H1 (cell line): ENCODE data around the gene ZDHHC9. TPM values are rescaled to one million over a fixed set of nuclear protein-coding genes. Genes with fewer than 3 reads are reported as not detected.

ENCODE experiments used
- CTCF ChIA-PET: fragments of 300-600 bp; sonication (Branson Sonifier 250); formaldehyde crosslinking; loops from one replicate; lab custom pipeline; 2021; ENCODE audit not compliant: partially characterized antibody; lab: Charles Lee
- POLR2A ChIA-PET: fragments of 300-600 bp; sonication (Branson Sonifier 250); formaldehyde crosslinking; loops from one replicate; lab custom pipeline; 2021; ENCODE audit warnings: inconsistent platforms; ENCODE audit not compliant: partially characterized antibody; lab: Charles Lee
- DNase-seq, 2 experiments: peaks; one replicate each; pipeline versions ENCODE4 v3.0.0 to v3.0.0-alpha.2; 2010 to 2022; ENCODE audit warnings: low spot score in 2 of 2, low read depth in 1 of 2, mixed read lengths in 1 of 2
- FAIRE-seq: peaks from 2 replicates; lab custom pipeline; 2011; peaks lifted over from hg19 to GRCh38; lab: Jason Lieb, UNC
- H2AFZ ChIP-seq: 2 replicates; pipeline ENCODE4 v1.8.1; 2012; ENCODE audit warnings: low read length, inconsistent platforms
- H2AK5ac ChIP-seq: 2 replicates; pipeline ENCODE4 v1.6.1; 2013; ENCODE audit warnings: low read depth, low read length
- H2BK120ac ChIP-seq: replicated peaks from 2 replicates; pipeline ENCODE3; 2013; ENCODE audit warnings: low read depth, low read length, inconsistent platforms
- H2BK12ac ChIP-seq: 2 replicates; pipeline ENCODE4 v1.6.1; 2013; ENCODE audit warnings: low read depth, low read length
- H2BK15ac ChIP-seq: 2 replicates; pipeline ENCODE4 v1.6.1; 2013; ENCODE audit warnings: low read length
- H2BK20ac ChIP-seq: 2 replicates; pipeline ENCODE4 v1.6.1; 2013; ENCODE audit warnings: low read length
- H2BK5ac ChIP-seq: 2 replicates; pipeline ENCODE4 v1.6.1; 2013; ENCODE audit warnings: low read depth, low read length
- H3K14ac ChIP-seq: 2 replicates; pipeline ENCODE4 v1.6.1; 2013; ENCODE audit warnings: inconsistent platforms; ENCODE audit not compliant: insufficient read length
- H3K18ac ChIP-seq: 2 replicates; pipeline ENCODE4 v1.6.1; 2013; ENCODE audit warnings: low read length; ENCODE audit errors: extremely low read depth
- H3K23ac ChIP-seq: 2 replicates; pipeline ENCODE4 v1.6.1; 2013; ENCODE audit warnings: inconsistent platforms; ENCODE audit not compliant: insufficient read length
- H3K23me2 ChIP-seq: 2 replicates; pipeline ENCODE4 v1.6.1; 2013; ENCODE audit warnings: low read depth, low read length
- H3K27ac ChIP-seq: 2 replicates; pipeline ENCODE4 v1.6.1; 2011; ENCODE audit warnings: low read depth, low read length, inconsistent platforms
- H3K27me3 ChIP-seq, 4 experiments: replicated peaks in 1 of 4; 1 replicate in 1 of 4; 2 replicates in 3 of 4; pipeline versions ENCODE4 v1.6.1 to v1.8.1; 2011 to 2013; ENCODE audit warnings: low read length in 3 of 4, mild to moderate bottlenecking in 3 of 4, inconsistent platforms in 2 of 4, mixed read lengths in 2 of 4, moderate library complexity in 1 of 4; ENCODE audit not compliant: control insufficient read depth in 3 of 4, insufficient read depth in 3 of 4; ENCODE audit errors: extremely low read depth in 1 of 4
- H3K36me3 ChIP-seq, 4 experiments: 2 replicates each; pipeline versions ENCODE4 v1.6.1 to v1.8.1; 2011 to 2013; ENCODE audit warnings: mild to moderate bottlenecking in 4 of 4, low read length in 3 of 4, moderate library complexity in 2 of 4, control low read depth in 1 of 4, inconsistent platforms in 1 of 4; ENCODE audit not compliant: insufficient read depth in 4 of 4, control insufficient read depth in 2 of 4
- H3K4ac ChIP-seq: replicated peaks from 2 replicates; pipeline ENCODE3; 2013; ENCODE audit warnings: low read length, low read depth, mixed read lengths, inconsistent platforms; ENCODE audit not compliant: insufficient read length
- H3K4me1 ChIP-seq, 4 experiments: replicated peaks in 1 of 4; 1 replicate in 1 of 4; 2 replicates in 3 of 4; pipeline versions ENCODE4 v1.6.1 to v1.8.1; 2011 to 2013; ENCODE audit warnings: low read length in 3 of 4, inconsistent platforms in 2 of 4, mixed read lengths in 1 of 4; ENCODE audit not compliant: insufficient read depth in 4 of 4, control insufficient read depth in 3 of 4
- H3K4me2 ChIP-seq, 2 experiments: 2 replicates each; pipeline versions ENCODE4 v1.6.1 to v1.8.1; 2011 to 2013; ENCODE audit warnings: low read depth in 2 of 2, low read length in 2 of 2, control low read depth in 1 of 2, inconsistent platforms in 1 of 2, mild to moderate bottlenecking in 1 of 2; ENCODE audit not compliant: insufficient read depth in 1 of 2
- H3K4me3 ChIP-seq, 4 experiments: fragments of 200-600, 300-600 bp in 1 of 4; sonication (generic), shearing (Covaris generic), sonication (Bioruptor Twin) in 1 of 4; 2 replicates each; pipeline versions ENCODE4 v1.5.1 to v1.8.1; 2011 to 2016; ENCODE audit warnings: low read length in 4 of 4, low read depth in 3 of 4, control low read depth in 2 of 4, inconsistent platforms in 2 of 4, mild to moderate bottlenecking in 2 of 4, mixed read lengths in 1 of 4, moderate library complexity in 1 of 4; ENCODE audit not compliant: insufficient read depth in 2 of 4; ENCODE audit errors: extremely low read depth in 1 of 4
- H3K56ac ChIP-seq: replicated peaks from 2 replicates; pipeline ENCODE3; 2013; ENCODE audit warnings: low read depth, mild to moderate bottlenecking, mixed read lengths, low read length, inconsistent platforms; ENCODE audit not compliant: insufficient read length
- H3K79me1 ChIP-seq: 2 replicates; pipeline ENCODE4 v1.6.1; 2013; ENCODE audit warnings: low read depth, low read length, control low read depth
- H3K79me2 ChIP-seq, 2 experiments: 2 replicates each; pipeline versions ENCODE4 v1.6.1 to v1.8.1; 2012 to 2013; ENCODE audit warnings: low read length in 2 of 2, mild to moderate bottlenecking in 2 of 2, inconsistent platforms in 1 of 2; ENCODE audit not compliant: insufficient read depth in 2 of 2, control insufficient read depth in 1 of 2
- H3K9ac ChIP-seq, 4 experiments: replicated peaks in 1 of 4; 1 replicate in 1 of 4; 2 replicates in 3 of 4; pipeline versions ENCODE4 v1.6.1 to v1.8.1; 2011 to 2013; ENCODE audit warnings: low read depth in 3 of 4, low read length in 3 of 4, control low read depth in 2 of 4, mild to moderate bottlenecking in 2 of 4, moderate library complexity in 2 of 4, inconsistent platforms in 1 of 4; ENCODE audit errors: extremely low read depth in 1 of 4
- H3K9me3 ChIP-seq, 2 experiments: 2 replicates each; pipeline versions ENCODE4 v1.6.1 to v1.8.1; 2012 to 2013; ENCODE audit warnings: mild to moderate bottlenecking in 2 of 2, moderate library complexity in 2 of 2, control low read depth in 1 of 2, inconsistent platforms in 1 of 2, low read depth in 1 of 2, low read length in 1 of 2, mixed read lengths in 1 of 2; ENCODE audit not compliant: insufficient read depth in 2 of 2
- H4K20me1 ChIP-seq, 2 experiments: replicated peaks in 1 of 2; 2 replicates each; pipeline versions ENCODE3 to v1.8.1; 2011 to 2013; ENCODE audit warnings: inconsistent platforms in 2 of 2, low read length in 2 of 2, mild to moderate bottlenecking in 1 of 2; ENCODE audit not compliant: insufficient read depth in 2 of 2, control insufficient read depth in 1 of 2
- H4K5ac ChIP-seq: 2 replicates; pipeline ENCODE4 v1.6.1; 2013; ENCODE audit warnings: low read length, low read depth, mixed read lengths, inconsistent platforms; ENCODE audit not compliant: insufficient read length
- H4K8ac ChIP-seq: 2 replicates; pipeline ENCODE4 v1.8.0; 2013; ENCODE audit warnings: mild to moderate bottlenecking, moderate library complexity, low read length, inconsistent platforms; ENCODE audit not compliant: insufficient read depth; ENCODE audit errors: extremely low read depth
- H4K91ac ChIP-seq: replicated peaks from 2 replicates; pipeline ENCODE3; 2013; ENCODE audit warnings: low read length, mixed read lengths, inconsistent platforms; ENCODE audit not compliant: insufficient read length
- ASH2L ChIP-seq: fragments of 200-600, 300-600 bp; sonication (generic); IDR thresholded peaks from one replicate; pipeline ENCODE4 v1.7.1; 2017; ENCODE audit warnings: low read length
- BACH1 ChIP-seq: IDR thresholded peaks from 2 replicates; pipeline ENCODE4 v1.6.1; 2012; ENCODE audit warnings: low read length, improper control_type of control experiment
- EP300 ChIP-seq, 2 experiments: IDR thresholded peaks; 1 replicate in 1 of 2; 2 replicates in 1 of 2; pipeline ENCODE4 v1.6.1; 2011 to 2012; ENCODE audit warnings: low read depth in 2 of 2, low read length in 2 of 2, mild to moderate bottlenecking in 2 of 2, borderline replicate concordance in 1 of 2, inconsistent platforms in 1 of 2, moderate library complexity in 1 of 2
- KDM5A ChIP-seq: fragments of 200-600 bp; IDR thresholded peaks from 2 replicates; pipeline ENCODE4 v1.7.1; 2012; ENCODE audit warnings: mild to moderate bottlenecking, low read length, inconsistent platforms, mixed read lengths
- PHF8 ChIP-seq: fragments of 200-600 bp; sonication (generic); conservative IDR thresholded peaks from 2 replicates; pipeline ENCODE4 v1.7.1; 2012; ENCODE audit warnings: low read depth, mild to moderate bottlenecking, inconsistent platforms, low read length, moderate library complexity
- RXRA ChIP-seq: IDR thresholded peaks from 2 replicates; pipeline ENCODE4 v1.6.1; 2011; ENCODE audit warnings: low read depth, mild to moderate bottlenecking, low read length, moderate library complexity; ENCODE audit not compliant: insufficient read depth
- SIRT6 ChIP-seq: IDR thresholded peaks from one replicate; pipeline ENCODE4 v1.7.1; 2012; ENCODE audit warnings: low read length, inconsistent platforms
- WGBS, 2 experiments: shearing (Covaris generic) in 1 of 2; methylation state at CpG; one replicate each; pipeline versions ENCODE4 v1.1.6 to v1.1.7; 2013 to 2015; ENCODE audit warnings: low lambda C conversion rate in 2 of 2, mixed read lengths in 2 of 2, inconsistent platforms in 1 of 2, low coverage in 1 of 2, missing lambda C conversion rate in 1 of 2; ENCODE audit not compliant: insufficient replicate concordance in 2 of 2, insufficient coverage in 1 of 2, insufficient read length in 1 of 2; ENCODE audit errors: extremely low coverage in 1 of 2, missing lambda C conversion rate in 1 of 2; 5-methylcytosine and 5-hydroxymethylcytosine counted together
- polyA plus RNA-seq, 7 experiments: library from polyadenylated mRNA; depleted of rRNA in 3 of 7; stranded (reverse) in 5 of 7; unstranded in 2 of 7; fragments of >200 nt in 5 of 7; fragments of 200-250 nt in 2 of 7; gene quantifications; 1 replicate in 5 of 7; 2 replicates in 1 of 7; 4 replicates in 1 of 7; pipeline versions ENCODE4 v1.2.1 to v1.2.3, GENCODE V29; 2011 to 2013; ENCODE audit warnings: missing spikeins in 2 of 7, mixed read lengths in 2 of 7
- total RNA-seq: library from RNA; stranded (reverse); fragmentation: NEBNext Ultra II Directional; extraction: Animal tissue kit (Norgen Biotek cat#: 25700); gene quantifications from 2 replicates; pipeline ENCODE4 v1.2.1, GENCODE V29; 2021

Gene ZDHHC9
- total and polyA plus RNA-seq, 2 of the 8 experiments (the other 6 are each of a cell fraction or from before 2014, with no cell fraction given), result 18.1 to 28.3 TPM

DNA sequence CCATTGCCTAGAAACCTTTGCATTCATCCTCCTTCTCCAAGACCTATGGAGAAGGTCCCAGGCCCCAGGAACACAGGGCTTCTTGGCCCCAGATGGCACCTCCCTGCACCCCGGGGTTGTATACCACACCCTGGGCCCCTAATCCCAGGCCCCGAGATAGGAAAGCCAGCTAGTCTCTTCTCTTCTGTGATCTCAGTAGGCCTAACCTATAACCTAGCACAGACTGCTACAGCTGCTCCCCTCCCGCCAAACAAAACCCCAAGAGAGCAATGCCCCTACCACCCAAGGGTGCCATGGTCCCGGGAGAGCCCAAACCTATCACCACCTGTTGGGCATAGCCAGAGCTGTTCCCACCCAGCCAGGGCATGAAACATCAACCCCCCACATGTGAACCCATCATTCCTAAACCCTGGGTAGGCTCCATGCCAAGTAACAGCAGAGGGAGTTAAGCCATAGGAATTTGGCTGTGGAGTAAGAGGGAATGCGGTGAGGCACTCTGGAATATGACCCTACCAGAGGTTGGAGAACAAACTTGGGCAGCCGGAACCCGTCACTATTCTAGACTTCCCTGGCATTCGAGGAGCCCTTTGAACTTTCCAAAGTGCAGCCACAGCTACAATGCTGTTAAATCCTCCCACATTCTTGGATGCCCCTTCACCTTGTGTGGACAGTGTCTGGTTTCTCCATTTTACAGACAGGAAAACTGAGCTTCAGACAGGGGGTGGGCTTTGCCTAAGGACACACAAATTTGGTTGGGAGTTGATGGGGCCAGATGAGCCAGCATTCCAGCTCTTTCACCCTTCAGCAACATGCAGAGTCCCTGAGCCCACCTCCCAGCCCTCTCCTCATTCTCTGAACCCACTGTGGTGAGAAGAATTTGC, 74.9 kb downstream of the ZDHHC9 start:
- 96% methylated on average over 6 of the region's 8 CpGs; no CpG with 5 or more reads in 1 of the 2 experiments for WGBS, 2 experiments
- FAIRE-seq, result no peak
- CTCF ChIA-PET, result interaction anchor here (0.5 to 1.8 kb wide), 5 partner anchors 12 to 152 kb away, joined by 3 to 6 read pairs (median 3); no protein-coding TSS in a partner anchor

More for the DNA sequence above, 74.9 kb downstream of the ZDHHC9 start:
- Histone ChIP-seq H3K4ac (no peak overlapping the region), H3K4me3 (no peak overlapping the region), H3K36me3 (no peaks in the 10 kb centered on the region), H4K5ac (no peak overlapping the region), H3K18ac (no peak overlapping the region), H2BK12ac (no peak overlapping the region), H3K23ac (no peak overlapping the region), H2AFZ (no peak overlapping the region), H4K8ac (no peak overlapping the region), H2BK5ac (no peak overlapping the region), H2BK120ac (no peak overlapping the region), H2BK15ac (no peak overlapping the region), H3K9me3 (no peaks in the 10 kb centered on the region), H4K91ac (no peak overlapping the region), H3K4me2 (no peak overlapping the region), H2BK20ac (no peak overlapping the region), H3K14ac (no peak overlapping the region), H3K27me3 (no peaks in the 10 kb centered on the region), H3K79me1 (no peaks in the 10 kb centered on the region), H4K20me1 (no peaks in the 10 kb centered on the region), H3K4me1 (no peaks in the 10 kb centered on the region; a peak in 1 of 7 replicates), H3K79me2 (no peaks in the 10 kb centered on the region), H3K56ac (no peak overlapping the region), H3K9ac (no peak overlapping the region), H3K23me2 (no peaks in the 10 kb centered on the region), H2AK5ac (no peak overlapping the region), H3K27ac (no peak overlapping the region)
- POLR2A ChIA-PET, result no interaction called here
- no peak for DNase-seq
- TF ChIP-seq ASH2L (no peak), PHF8 (no peak), RXRA (no peak), EP300 (IDR thresholded peaks at IDR 0.05; ENCODE audit: borderline replicate concordance in 1 of 2, low read depth in 2 of 2, low read length in 2 of 2) (no peak), KDM5A (no peak), BACH1 (no peak), SIRT6 (no peak)
